Measurements from ENCODE around the gene CAPN12.

CAPN12 gene

DNA sequence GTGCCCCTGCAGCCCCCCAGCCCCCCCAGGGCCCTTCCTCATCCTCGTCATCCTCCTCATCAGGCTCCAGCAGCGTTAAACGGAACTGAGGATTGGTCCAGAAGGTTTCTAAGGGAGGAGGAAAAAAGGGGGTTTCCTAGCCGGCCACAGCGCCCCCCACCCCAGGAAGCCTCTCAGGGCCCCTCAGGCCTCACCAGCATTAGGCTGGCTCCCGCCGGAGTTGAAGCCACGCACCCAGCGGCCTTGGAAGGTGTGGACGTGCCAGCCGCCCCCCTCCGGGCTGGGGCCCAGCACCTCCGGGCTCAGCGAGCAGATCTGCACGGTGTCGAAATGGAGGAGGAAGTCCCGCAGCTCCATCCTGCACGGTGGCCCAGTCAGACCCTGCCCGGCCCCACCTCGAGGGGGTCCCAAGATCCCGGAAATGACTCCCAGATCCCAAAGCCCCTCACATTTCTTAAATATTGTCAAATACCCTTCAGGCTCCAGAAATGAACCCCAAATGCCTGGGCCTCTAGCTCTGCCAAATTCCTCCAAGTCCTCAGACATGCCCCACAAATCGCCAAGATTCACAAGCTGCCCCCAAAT lies 6.9 kb downstream of the CAPN12 start:
- no peak for DNase-seq

DNA sequence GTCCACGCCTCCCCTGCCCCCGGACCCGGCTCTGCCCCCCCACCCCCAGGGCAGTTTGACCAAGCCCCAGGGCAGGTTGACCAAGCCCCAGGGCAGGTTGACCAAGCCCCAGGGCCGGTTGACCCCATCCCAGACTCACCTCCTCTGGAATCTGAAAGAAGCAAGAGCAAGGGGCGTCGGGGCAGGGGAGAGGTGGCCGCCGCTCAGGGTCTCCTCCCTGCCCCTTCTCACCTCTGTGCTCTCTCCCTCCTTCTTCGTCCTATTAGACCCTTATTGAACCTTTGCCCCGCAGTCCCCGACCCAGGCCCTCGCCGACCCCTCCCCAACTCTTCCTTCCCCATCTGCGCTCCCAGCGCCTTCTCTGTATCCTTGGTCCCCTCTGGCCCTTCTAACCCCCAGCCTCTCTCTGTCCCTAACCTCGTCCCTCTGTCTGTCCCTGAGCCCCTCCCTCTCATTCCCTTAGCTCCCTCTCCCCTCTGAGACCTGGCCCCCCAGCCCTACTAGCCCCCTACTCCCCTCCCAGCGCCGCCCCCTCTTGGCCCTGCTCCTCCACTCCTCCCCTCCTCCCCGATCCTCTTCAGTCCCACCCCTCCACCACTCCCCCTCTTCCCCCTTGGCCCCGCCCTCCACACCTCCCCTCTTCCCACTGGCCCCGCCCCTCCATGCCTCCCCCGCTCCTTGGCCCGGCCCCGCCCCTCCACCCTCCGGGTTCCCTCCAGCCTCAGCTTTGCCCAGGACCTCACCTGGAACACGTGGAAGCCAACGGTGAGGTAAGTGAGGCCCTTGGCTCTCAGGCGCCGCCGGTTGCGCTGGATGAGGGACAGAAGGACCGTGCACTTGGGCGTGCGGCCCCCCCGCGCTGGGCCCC lies 7.6 kb downstream of the CAPN12 start:
- peak; percentile 71 to 78 for DNase-seq

DNA sequence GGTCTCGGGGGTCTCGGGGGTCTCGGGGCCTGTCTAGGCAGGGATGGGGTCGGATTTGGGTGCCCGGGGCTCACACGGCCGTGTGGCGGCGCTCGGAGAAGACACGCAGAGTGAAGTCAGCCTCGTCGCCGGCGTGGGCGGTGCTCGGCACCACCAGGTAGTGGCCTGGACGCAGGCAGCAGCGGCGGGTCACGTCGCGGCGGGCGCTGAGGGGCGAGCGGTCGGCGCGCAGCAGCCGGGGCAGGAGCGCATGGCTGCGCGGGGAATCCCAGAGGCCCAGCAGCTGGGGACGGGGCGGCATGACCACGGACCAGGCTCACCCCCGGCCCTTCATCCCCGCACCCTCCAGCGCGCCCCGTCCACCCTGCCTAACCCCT lies 8.2 kb downstream of the CAPN12 start:
- DNase-seq: peak; percentile 67 to 77

DNA sequence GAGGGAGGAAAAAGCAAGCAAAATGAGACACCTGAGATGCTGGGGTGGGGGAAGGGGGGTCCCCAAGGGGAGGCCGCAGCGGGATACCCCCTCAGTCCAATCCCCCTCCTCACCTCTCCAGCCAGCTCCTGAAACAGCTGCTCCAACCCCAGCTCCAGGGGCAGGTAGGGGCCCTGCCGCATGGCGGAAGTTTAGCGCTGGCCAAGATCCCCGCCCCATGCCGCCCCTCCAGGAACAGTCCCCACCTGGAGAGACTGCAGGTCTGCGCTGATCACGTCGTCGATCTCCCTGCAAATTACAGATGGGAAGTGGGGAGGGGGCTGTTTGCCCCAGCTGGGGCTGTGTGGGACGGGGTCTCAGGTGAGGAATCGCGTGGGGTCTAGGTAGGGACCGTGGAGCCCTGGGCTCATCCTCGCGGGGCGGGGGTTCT lies 9.0 kb downstream of the CAPN12 start:
- DNase-seq: peak; percentile 48

GRCh38 chr19:38734426-38735256 lies 9.6 kb downstream of the CAPN12 start:
- peak; percentile 44 to 55 for DNase-seq

- no peak for DNase-seq
These were observed 10.2 kb downstream of the CAPN12 start for GRCh38 chr19:38734176-38734425.

DNA sequence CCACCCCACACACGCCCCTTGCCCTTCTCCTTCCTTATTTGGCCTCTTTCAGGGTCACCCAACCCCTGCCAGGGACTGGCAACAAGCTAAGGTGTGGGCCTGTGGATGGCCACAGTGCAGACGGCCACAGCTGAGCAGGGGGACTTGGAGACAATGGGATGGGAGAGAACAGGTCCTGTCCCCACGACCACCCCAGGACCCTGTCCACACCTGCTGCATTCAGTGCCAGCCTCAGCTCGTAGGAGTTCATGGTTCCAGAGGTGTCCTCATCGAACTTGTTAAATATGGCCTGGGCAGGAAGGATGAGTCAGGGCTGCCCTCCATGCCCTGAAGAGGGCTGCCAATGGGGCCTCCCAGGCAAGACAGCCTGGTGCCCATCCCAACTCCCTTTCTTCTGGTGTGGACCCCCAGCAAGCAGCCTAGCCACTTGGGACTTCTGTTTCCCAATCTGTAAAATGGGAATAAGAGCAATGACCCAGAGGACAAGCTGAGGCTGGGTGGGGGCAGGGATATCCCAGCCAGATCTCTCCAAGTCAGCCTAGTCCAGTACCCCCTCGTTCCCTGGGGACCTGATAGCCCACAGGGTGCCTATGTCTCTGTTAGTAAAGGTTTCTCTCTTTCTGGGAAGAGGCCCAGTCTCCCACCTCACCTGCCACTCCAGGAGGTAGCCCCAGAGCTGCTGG lies 10.6 kb downstream of the CAPN12 start:
- peak in 1 of 2 experiments; percentile 42 for DNase-seq

DNA sequence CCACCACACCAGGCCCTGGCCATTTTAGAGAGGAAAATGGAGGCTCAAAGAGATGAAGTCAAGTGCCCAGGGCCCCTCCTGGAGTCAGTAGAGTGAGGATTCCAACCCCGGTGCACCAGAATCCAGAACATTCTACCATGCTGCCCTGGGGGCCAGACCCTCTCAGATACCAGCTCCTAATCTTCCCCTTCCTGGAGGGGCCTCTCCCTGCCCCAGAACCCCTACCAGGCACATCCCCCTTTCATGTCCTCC lies 11.1 kb downstream of the CAPN12 start:
- no peak for DNase-seq

DNA sequence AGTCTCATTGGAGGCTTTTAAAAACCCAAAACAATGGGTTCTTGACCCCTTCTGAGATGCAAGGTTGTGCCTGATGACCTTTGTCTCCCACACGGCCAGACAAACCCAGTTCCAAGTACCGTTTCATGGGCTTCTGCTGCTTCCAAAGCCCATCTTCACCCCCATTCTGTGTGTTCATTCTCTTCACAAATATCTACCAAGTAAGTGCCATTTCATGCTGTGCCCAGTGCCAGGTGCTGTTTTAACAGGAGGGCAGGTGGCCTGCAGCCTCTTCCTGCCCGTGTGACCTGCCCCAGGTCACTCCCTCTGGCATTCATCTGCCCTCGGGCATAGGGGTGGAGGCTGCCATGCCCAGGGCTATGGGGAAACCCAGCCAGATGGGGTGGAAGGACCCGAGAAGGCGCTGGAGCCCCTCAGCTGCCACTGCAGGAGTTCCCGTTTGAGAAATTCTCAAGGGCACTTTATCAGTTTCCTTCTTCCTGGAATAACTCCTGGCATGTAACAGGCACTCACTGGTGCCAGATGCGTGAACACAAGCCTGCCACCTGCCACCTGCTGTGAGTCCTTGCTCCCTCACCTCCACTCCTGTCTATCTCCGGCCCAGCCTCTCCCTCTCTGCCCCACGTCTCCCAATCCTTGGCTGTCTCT lies 12.5 kb downstream of the CAPN12 start:
- DNase-seq: no peak

DNA sequence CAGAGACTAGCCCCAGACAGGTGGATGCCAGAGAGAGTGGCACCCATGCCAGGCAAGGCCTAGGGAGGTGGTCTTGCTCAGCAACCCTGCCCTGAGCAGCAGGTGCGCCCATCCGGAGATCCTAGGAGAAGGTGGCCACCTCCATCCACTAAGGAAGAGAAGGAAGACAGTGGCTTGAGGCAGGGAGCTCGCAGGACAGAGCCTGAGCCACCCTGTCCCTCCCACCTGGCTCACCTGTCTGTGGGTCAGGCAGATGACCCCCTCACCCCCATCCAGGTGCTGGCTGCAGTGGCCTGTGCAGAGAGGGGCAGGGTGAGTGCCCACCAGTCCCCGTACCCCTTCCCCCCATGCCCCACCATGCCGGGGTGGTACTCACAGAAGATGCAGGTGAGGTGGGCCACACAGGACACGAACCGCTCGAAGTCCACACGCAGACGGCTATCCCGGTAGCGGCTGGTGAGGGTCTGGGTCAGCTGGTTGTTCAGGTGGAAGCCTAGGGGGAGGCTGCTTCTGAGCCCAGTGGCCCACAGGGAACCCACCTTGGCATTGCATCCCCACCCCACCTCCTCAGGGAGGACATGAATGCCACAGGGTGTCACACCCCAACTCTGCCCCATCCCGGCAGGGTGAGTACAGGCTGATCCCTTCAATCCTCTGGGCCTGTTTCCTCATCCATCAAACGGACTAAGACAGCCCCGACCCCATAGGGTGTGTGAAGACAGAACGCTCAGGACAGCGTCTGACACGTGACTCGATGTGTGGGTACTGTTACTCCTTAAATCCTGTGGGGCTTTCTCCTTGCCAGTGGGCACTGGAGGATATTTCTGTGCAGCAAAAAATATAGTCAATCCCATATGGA lies 13.3 kb downstream of the CAPN12 start:
- DNase-seq: no peak

- no peak for DNase-seq
These were observed 13.9 kb downstream of the CAPN12 start for GRCh38 chr19:38730470-38730730.

DNA sequence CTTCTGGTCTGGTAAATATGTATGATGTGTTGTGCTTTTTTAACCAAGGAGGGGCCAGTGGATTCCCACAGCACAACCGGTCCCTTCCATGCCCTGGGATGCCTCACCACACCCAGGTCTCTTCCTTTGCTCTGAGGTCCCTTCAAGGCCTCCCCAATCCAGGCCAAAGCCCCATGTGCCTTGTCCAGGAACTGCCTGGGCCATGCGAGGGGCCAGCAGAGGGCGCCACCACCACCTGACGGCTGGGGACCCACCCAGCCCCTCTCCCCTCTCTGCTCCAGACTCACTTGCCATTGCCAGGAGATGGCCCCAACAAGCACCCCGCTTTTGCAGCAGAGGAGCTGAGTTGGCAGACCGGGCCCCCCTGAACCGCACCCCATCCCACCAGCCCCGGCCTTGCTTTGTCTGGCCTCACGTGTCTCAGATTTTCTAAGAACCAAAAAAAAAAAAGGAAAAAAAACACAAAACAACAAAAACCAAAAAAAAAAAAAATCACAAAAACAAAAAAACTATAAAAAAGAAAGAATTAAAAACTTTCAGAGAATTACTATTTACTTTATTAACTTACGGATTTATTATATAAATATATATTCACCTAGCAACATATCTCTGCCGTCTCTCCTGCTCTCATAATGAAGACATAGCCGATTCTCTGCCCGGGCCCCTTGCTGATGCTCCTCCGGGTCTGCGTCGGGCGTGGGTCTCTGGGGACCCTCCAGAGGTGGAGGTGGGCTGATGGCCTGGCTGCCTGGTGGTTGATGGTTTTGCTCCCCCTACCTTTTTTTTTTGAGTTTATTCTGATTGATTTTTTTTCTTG lies 14.4 kb downstream of the CAPN12 start:
- DNase-seq: peak; percentile 84 to 88

DNA sequence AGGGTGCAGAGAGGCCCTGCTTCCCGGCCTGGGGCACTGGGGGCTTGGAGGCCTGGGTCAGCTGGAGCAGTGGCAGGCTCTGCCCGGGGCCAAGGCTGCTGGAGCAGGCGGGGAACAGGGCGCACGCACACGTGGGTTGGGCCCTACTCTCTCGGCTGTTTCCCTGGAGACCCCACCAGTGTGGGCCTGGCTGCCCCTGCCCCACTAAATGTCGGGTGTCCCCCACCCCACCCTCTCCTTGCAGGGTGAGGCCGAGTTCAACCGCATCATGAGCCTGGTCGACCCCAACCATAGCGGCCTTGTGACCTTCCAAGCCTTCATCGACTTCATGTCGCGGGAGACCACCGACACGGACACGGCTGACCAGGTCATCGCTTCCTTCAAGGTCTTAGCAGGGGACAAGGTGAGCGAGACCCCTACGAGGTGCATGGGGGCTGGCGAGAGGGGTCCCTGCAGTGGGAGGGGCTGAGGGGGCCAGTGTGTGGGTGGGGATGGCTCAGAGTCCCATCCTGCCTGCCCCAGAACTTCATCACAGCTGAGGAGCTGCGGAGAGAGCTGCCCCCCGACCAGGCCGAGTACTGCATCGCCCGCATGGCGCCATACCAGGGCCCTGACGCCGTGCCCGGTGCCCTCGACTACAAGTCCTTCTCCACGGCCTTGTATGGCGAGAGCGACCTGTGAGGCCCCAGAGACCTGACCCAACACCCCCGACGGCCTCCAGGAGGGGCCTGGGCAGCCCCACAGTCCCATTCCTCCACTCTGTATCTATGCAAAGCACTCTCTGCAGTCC lies 15.3 kb downstream of the CAPN12 start:
- no peak for DNase-seq

DNA sequence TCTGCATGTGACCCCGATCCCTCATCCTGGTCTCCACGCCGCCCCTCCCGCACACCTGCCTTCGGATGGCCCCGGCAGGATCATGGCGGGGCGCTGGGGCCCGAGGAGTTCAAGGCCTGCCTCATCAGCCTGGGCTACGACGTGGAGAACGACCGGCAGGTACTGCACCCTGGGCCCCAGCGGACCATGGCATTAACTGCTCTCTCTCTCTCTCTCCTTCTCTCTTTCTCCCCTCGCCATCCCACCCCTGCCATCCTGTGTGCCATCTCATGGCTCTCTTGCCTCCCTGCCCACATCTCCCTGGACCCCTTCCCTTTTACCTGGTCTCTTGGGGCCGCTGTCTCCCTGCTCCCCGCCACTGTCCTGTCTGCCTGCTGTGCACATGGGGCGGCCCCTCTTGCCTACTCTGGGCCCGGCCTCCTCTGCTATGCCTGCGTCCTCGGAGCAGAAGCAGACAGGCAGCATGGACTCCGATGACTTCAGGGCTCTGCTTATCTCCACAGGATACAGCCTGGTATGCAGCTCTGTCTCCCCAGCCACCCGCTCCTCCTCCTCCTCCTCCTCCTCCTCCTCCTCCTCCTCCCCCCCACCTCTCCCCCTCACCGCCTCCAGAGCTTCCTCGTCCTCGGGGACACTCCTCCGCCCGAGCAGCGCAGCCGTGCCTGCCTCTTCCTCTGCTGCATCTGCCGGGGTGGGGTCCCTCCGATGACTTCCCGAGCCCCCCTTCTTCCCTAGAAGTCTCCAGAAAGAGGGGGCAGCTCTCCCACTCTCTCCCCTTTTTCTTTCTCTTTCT lies 16.2 kb downstream of the CAPN12 start:
- DNase-seq: no peak

- DNase-seq: no peak
These were observed 16.9 kb downstream of the CAPN12 start for GRCh38 chr19:38727306-38727867.

DNA sequence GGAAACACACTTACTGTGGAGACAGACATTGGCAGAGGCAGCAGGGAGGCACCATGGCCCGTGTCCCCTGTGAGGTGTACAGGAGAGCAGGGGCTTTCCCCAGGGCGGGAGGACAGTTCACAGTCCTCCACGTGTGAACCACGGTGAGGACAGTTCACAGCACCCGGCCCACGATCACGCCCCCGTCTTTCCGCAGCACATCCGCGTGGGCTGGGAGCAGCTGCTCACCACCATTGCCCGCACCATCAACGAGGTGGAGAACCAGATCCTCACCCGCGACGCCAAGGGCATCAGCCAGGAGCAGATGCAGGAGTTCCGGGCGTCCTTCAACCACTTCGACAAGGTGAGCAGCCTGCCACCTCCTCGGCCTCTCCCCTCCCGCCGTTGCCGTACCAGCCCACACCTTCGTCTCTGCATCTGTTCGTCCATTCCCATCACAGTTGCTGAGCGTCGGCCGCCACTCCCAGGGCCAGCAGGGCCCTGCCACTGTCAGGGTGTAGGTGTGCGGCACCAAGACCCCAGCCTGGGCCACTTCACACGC lies 17.4 kb downstream of the CAPN12 start:
- DNase-seq: peak in 1 of 2 experiments; percentile 36

DNA sequence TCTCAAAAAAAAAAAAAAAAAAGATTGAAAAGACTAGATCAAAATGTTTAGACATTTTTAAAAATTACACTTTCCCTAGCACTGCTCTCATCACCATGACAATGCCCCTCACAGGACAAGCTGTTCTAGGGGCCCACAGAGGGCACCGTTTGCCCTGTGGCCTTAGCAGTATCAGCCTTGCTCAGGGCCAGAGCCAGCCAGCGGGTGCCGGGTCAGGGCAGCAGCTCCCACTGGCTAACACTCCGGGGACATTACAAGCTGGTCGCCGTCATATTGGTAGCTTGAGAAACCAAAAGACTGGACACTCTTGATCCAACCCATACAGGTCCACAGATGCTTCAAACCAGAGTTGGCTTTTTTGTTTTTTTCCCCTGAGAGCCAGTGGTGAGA lies 18.0 kb downstream of the CAPN12 start:
- no peak for DNase-seq

DNA sequence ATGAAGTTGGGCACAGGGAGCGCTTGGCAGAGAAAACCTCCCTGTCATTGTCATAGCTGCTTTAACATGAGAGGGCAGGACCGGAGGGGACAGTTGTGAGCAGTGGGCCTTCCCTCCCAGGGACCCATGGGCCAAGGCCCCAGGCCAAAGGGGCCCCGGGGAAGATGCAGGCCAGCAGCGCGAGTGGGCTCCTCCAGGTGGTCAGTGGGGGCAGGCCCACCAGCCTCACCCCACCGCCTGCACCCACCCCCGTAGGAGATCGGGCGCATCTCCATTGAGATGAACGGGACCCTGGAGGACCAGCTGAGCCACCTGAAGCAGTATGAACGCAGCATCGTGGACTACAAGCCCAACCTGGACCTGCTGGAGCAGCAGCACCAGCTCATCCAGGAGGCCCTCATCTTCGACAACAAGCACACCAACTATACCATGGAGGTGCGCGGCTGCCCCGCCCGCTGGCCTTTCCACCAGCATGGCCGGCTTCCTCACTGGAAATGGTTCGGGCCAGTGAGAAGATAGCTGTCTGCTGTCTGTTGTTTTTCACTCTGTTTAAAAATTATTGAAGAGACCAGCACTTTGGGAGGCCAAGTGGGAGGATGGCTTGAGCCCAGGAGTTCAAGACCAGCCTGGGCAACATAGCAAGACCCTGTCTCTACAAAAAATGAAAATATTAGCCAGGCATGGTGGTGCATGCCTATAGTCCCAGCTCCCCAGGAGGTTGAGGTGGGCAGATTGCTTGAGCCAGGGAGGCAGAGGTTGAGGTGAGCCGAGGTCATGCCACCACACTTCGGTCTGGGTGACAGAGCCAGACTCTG lies 18.6 kb downstream of the CAPN12 start:
- no peak for DNase-seq

Measured in activated T-cell treated with anti-CD3 and anti-CD28 coated beads, Interleukin-2, amount 50 U/mL, for 48 hours (primary cell).